Activated T-helper 1 cell treated with Interleukin-2 at 50 U/mL for 16 hours (primary cell): ENCODE measurements around the gene FNDC7.
"Not testable (repeated sequence)": the region's sequence is repeated elsewhere in the genome, so short reads cannot be mapped to it uniquely, and the experiment has no call there.

ENCODE experiments used
- DNase-seq: peaks from one replicate; pipeline ENCODE4 v3.0.0-alpha.2; 2020; ENCODE audit warnings: low read depth

FNDC7 gene

GRCh38 chr1:108712606-108713150 is at the start of gene FNDC7:
TSS of gene FNDC7 (plus strand) at chr1:108712908. CDS start at chr1:108712934, 26 bp downstream.
- DNase-seq = no peak

- DNase-seq = no peak
Measured at GRCh38 chr1:108663074-108663473, 49.6 kb upstream of the FNDC7 start.

GRCh38 chr1:108664481-108664880 is 48.2 kb upstream of the FNDC7 start:
- DNase-seq = no peak

- no peak for DNase-seq
Measured at GRCh38 chr1:108665067-108665466, 47.6 kb upstream of the FNDC7 start.

- DNase-seq = no peak
Measured at GRCh38 chr1:108665771-108666170, 46.9 kb upstream of the FNDC7 start.

- DNase-seq = not testable (repeated sequence)
Measured at GRCh38 chr1:108667422-108667821, 45.3 kb upstream of the FNDC7 start.

- no peak for DNase-seq
Measured at GRCh38 chr1:108668777-108669176, 43.9 kb upstream of the FNDC7 start.

- no peak for DNase-seq
Measured at GRCh38 chr1:108669679-108670078, 43.0 kb upstream of the FNDC7 start.

GRCh38 chr1:108670131-108670773 is 42.5 kb upstream of the FNDC7 start:
- no peak for DNase-seq

GRCh38 chr1:108671143-108671542 is 41.6 kb upstream of the FNDC7 start:
- no peak for DNase-seq

- no peak for DNase-seq
Measured at GRCh38 chr1:108678706-108679105, 34.0 kb upstream of the FNDC7 start.

GRCh38 chr1:108679586-108680213 is 33.0 kb upstream of the FNDC7 start:
- DNase-seq = no peak

GRCh38 chr1:108681701-108682100 is 31.0 kb upstream of the FNDC7 start:
- DNase-seq = not testable (repeated sequence)

GRCh38 chr1:108685529-108685928 is 27.2 kb upstream of the FNDC7 start:
- no peak for DNase-seq

GRCh38 chr1:108686614-108687313 is 25.9 kb upstream of the FNDC7 start:
- no peak for DNase-seq

GRCh38 chr1:108691128-108691941 is 21.4 kb upstream of the FNDC7 start:
- DNase-seq = no peak

GRCh38 chr1:108691942-108692723 is 20.6 kb upstream of the FNDC7 start, which contains the start of gene PRPF38B:
TSS of gene PRPF38B (plus strand) at chr1:108692310. CDS start at chr1:108692592, 282 bp downstream.
- peak; percentile 88 for DNase-seq

- peak; percentile 63 for DNase-seq
Measured at GRCh38 chr1:108692724-108693655, 19.7 kb upstream of the FNDC7 start.

GRCh38 chr1:108695535-108695934 is 17.2 kb upstream of the FNDC7 start:
- no peak for DNase-seq
